ENCODE measurements around the gene PLA2G4F. TPM values are rescaled to one million over a fixed set of nuclear protein-coding genes. Genes with fewer than 3 reads are reported as not detected.

Gene PLA2G4F
- total RNA-seq, 2 experiments from 2014 or later = not detected

- POLR2A ChIA-PET = no interaction called here
- CTCF ChIA-PET = no interaction called here
These were observed 9.9 kb upstream of the PLA2G4F start for GRCh38 chr15:42166225-42166940.

- CTCF ChIA-PET = no interaction called here
These were observed 8.7 kb upstream of the PLA2G4F start for GRCh38 chr15:42165106-42165505.

GRCh38 chr15:42163947-42164550, 7.6 kb upstream of the PLA2G4F start:
- ChIA-PET CTCF (interaction anchor here (1.5 kb wide), 1 partner anchor 43 kb away, joined by 3 read pairs; no protein-coding TSS in a partner anchor), POLR2A (interaction anchor here (0.5 kb wide), 1 partner anchor 295 kb away, joined by 3 read pairs; no protein-coding TSS in a partner anchor)

More at GRCh38 chr15:42165106-42165505, 8.7 kb upstream of the PLA2G4F start:
- POLR2A ChIA-PET = no interaction called here

- ChIA-PET POLR2A (no interaction called here), CTCF (interaction anchor here (1.5 kb wide), 1 partner anchor 42 kb away, joined by 3 read pairs; no protein-coding TSS in a partner anchor)
These were observed 6.9 kb upstream of the PLA2G4F start for GRCh38 chr15:42163291-42163690.

GRCh38 chr15:42160136-42160535, 3.7 kb upstream of the PLA2G4F start:
- ChIA-PET POLR2A (no interaction called here), CTCF (no interaction called here)

GRCh38 chr15:42159381-42160015, 3.1 kb upstream of the PLA2G4F start:
- ChIA-PET CTCF (no interaction called here), POLR2A (no interaction called here)

GRCh38 chr15:42158941-42159340, 2.5 kb upstream of the PLA2G4F start:
- POLR2A ChIA-PET = no interaction called here
- CTCF ChIA-PET = interaction anchor here (0.6 kb wide), 1 partner anchor 714 kb away, joined by 3 read pairs; no protein-coding TSS in a partner anchor

- CTCF ChIA-PET = interaction anchor here (0.6 kb wide), 1 partner anchor 713 kb away, joined by 3 read pairs; no protein-coding TSS in a partner anchor
- POLR2A ChIA-PET = no interaction called here
These were observed 1.7 kb upstream of the PLA2G4F start for GRCh38 chr15:42157981-42158765.

- ChIA-PET CTCF (no interaction called here), POLR2A (no interaction called here)
These were observed 945 bp upstream of the PLA2G4F start for GRCh38 chr15:42157381-42157780.

- CTCF ChIA-PET = interaction anchor here (1.1 kb wide), 1 partner anchor 84 kb away, joined by 3 read pairs; no protein-coding TSS in a partner anchor
These were observed 742 bp downstream of the PLA2G4F start for GRCh38 chr15:42155546-42156242.

GRCh38 chr15:42154956-42155355, 1.5 kb downstream of the PLA2G4F start:
- CTCF ChIA-PET = interaction anchor here (1.1 kb wide), 1 partner anchor 83 kb away, joined by 3 read pairs; no protein-coding TSS in a partner anchor

More at GRCh38 chr15:42155546-42156242, 742 bp downstream of the PLA2G4F start:
- POLR2A ChIA-PET = interaction anchor here (0.6 kb wide), 1 partner anchor 38 kb away, joined by 5 read pairs; no protein-coding TSS in a partner anchor

GRCh38 chr15:42154212-42154941, 2.1 kb downstream of the PLA2G4F start:
- ChIA-PET POLR2A (no interaction called here), CTCF (interaction anchor here (0.5 kb wide), 1 partner anchor 612 kb away, joined by 4 read pairs; no protein-coding TSS in a partner anchor)

More at GRCh38 chr15:42154956-42155355, 1.5 kb downstream of the PLA2G4F start:
- POLR2A ChIA-PET = no interaction called here

GRCh38 chr15:42153874-42154211, 2.6 kb downstream of the PLA2G4F start:
- ChIA-PET POLR2A (no interaction called here), CTCF (no interaction called here)

GRCh38 chr15:42152921-42153698, 3.3 kb downstream of the PLA2G4F start:
- ChIA-PET POLR2A (no interaction called here), CTCF (no interaction called here)

- ChIA-PET CTCF (no interaction called here), POLR2A (no interaction called here)
These were observed 4.1 kb downstream of the PLA2G4F start for GRCh38 chr15:42152196-42152920.

GRCh38 chr15:42151736-42152135, 4.7 kb downstream of the PLA2G4F start:
- CTCF ChIA-PET = no interaction called here

GRCh38 chr15:42151141-42151561, 5.3 kb downstream of the PLA2G4F start:
- POLR2A ChIA-PET = no interaction called here

More at GRCh38 chr15:42151736-42152135, 4.7 kb downstream of the PLA2G4F start:
- POLR2A ChIA-PET = no interaction called here

More at GRCh38 chr15:42151141-42151561, 5.3 kb downstream of the PLA2G4F start:
- CTCF ChIA-PET = no interaction called here

Data from activated CD8-positive, alpha-beta memory T cell treated with anti-CD3 and anti-CD28 coated beads for 36 hours (primary cell).